Measurements from ENCODE around the gene STIP1.

GRCh38 chr11:64210301-64211020 lies 24.5 kb downstream of the STIP1 start:
- no peak for TF ChIP-seq EZH2 (IDR thresholded peaks at IDR 0.05; ENCODE audit: low read length, missing control alignments)
- no peak for TF ChIP-seq CTCF (conservative IDR thresholded peaks at IDR 0.05 in 1 of 2, IDR thresholded peaks at IDR 0.05 in 1 of 2; ENCODE audit: low read depth in 1 of 2, low read length in 2 of 2)
